ENCODE results near the gene SGTA. TPM values are rescaled to one million over a fixed set of nuclear protein-coding genes. Genes with fewer than 3 reads are reported as not detected.
"Not testable (repeated sequence)": the region's sequence is repeated elsewhere in the genome, so short reads cannot be mapped to it uniquely, and the experiment has no call there.

Gene SGTA
- polyA plus RNA-seq, 1 donor, result 52.4 TPM

DNA sequence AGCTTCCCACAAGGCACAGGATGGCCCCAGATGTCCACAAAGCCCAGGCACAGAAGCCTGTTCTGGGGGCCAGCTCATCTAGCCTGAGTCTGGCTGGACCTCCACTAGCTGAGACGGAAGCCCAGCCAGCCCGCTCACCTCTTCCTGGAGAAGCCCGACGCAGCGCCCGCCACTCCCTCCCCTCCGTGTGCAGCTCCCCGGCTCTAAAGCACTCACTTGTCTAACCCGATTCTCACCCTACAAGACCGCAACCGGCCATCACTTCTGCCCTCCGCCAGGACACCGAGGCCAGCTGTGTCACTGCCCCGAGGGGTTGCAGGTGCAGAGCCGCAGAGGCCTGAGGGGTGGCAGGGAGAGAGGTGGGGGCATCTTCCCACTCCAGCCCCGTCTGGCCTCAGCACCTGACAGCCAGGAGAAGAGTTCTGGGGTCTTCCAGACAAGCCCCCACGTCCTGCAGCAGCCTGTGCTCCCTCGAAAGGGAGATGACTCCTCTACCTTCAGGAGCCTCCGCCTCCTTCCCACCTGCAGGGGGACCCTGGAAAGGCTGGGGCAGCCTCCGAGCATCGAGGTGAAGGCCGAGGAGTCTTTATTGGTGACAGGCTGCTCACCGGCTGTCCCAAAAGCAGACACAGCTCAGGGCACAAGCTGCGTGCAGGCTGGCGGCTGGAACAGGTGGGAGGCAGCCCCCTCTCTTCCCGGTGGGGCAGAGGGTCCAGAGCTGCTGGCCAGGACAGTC lies 56.0 kb downstream of the SGTA start:
- DNase-seq, result no peak

GRCh38 chr19:2726160-2726855 lies 56.8 kb downstream of the SGTA start:
- DNase-seq, result no peak

DNA sequence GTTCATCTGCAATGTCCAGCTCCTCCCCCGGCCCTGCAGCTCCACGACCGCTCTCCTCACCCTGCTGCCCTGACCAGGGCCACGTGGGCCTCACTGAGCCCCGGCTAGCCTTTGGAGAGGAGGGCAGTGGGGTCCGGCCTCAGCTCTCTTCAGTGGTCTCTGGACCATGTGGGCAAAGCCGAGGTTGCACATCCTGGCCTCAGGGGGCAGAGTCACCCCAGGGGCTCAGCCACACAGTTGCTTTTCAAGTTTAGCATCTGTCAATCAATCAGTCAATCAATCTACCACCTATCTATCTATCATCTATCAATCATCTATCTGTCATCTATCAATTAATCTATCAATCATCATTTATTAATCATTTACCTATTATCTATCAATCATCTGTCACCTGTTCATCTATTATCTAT lies 58.9 kb downstream of the SGTA start:
- no peak for DNase-seq

DNA sequence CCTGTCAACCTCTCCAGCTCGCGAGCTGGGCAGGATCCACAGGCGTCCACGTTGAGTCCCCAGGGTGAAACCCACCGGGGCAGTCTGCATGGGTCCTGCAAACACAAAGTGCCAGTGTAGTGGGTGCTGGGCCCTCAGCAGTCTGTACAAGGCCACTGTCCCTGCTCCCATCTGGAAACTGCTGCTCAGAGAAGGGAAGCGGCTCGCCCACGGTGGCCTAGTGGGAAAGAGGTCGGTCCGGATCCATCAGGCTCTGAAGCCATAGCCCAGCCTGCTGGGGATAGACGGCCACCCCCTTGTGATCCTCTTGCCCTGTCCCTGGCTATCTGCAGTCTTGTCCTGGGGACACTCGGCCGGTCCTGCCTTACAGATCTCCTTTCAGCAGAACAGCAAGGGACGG lies 59.3 kb downstream of the SGTA start:
- no peak for DNase-seq

DNA sequence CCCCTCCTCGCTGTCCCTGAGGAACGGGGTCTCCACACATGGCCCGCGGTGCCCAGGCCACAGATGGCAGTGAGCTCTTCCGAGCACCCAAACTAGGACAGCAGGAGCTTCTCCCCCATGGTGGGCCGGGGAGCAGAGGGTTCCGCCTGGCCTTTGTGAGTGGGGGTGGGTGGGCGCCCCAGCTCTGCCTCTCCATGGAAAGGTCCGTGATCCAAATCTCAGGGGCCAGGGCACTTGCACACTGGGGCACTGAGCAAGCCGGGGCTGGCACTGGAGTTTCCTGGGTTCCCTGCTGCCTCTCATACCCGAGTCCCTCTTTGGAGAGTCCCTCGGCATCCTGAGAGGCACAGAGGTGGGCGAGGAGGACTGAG lies 59.7 kb downstream of the SGTA start:
- DNase-seq, result no peak

DNA sequence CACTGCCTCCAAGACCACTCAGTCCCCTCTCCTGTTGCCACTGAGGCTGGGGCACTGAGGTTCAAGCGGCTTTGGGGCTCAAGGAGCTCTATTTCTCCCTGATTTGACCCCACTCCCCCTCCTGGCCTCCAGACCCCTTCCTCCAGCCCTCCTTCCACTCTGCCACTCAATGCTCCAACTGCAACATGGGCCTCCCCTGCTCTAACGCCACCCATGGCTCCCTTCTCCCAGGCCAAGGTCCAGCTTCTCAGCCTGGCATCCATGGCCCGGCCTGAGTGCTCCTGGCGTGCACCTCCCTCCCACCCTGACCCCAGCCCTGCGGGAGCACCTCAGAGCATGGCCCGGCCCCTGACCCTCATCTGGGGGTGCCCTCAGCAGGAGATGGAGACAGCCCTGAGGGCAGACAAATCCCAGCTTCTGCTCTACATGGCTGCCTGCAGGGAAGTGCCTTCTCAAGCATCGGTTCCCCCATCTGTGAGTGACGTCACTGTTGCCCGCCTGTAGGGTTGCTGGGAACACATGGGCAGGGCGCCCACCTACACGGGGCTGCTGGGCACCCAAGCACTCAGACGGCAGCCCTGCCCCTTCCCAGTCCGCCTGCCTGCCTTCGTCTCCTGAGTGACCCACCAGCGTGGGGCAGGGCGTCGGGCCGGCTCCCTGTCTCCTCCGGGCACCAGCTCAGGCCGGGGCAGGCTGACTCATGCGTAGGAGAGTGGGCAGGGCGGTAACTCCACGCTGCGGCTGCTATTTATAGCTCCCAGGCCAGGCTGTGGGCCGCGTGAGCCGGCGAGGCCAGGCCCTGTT lies 60.3 kb downstream of the SGTA start:
- no peak for DNase-seq

DNA sequence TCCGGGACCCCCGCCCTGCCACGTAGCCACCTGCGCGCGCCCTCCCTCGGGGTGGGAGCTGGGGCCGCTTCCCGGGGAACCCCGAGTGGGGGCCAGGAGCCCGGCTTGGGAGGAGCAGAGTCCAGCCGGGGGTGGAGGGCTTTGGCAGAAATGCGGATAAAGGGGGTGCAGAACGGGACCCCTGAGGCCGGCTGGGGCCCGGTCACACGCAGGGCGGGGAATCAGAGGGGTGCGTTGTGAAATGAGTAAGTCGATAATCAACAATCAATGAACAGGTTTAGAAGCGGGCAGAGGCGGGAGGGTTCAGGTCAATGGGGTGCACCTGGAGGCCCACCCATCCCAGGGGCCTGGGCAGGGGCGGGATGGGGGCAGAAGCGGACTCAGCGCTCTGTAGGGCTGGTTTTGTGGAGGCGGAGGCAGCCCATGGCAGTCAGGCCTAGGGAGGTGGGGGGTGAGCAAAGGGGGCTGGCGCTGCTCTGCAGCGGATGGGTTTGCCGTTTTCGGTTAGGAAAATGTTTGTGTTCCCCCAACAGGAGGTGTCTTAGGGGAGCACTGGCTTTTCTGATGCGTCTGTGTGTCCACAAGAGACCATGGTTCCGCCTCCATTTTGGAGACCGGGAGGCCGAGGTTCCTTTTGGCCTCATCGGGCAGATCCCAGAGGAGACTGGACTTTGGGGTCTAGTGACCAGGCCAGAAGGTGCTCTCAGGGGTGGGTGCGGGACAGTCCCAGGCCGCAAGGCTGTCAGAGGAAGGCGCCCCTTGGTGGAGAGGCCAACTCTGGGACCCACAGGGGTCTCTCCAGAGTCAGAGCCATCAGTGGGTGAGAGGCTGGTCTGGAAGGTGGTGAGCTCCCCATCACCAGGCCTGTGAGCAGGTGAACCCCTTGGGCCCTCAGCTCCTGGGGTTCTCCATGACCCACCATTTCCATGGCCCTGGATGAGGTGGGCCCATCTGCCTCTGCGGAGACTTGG lies 61.2 kb downstream of the SGTA start:
- DNase-seq, result no peak

DNA sequence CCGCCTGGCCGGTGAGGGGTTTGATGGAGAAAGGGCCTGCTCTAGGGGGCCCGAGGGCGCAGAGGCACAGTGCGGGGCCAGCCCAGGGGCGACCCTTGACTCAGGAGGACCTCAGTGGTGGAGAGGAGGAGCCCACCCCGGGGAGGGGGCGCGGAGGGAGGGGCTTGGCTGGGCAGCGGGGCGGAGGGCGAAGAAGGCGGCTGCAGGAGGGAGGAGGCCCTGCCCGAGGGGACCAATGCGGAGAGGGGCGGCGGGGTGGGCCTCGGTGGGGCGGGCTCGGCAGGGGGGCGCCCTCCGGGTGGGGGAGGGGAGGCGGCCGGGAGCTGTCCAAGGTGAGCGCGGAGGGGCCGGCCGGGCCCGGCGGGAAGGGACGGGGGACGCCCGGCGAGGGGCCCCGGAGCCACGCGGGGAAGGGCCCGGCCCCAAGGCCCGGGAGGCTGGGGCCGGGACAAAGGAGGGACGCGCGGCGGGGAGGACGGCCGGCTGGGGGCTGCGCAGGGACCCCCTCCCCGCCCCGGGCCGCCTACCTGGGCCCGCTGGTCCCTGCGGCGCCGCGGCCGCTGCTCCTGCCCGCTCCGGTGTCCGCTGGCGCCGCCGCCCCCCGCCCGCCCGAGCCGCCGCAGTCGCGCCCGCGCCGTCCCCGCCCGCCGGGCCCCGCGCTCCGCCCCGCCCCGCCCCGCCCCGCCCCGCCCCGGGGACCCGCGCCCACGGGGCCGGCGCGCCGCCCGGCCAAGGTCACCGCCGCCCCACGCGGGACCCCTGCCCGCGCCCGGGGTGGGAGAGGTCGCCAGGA lies 62.1 kb downstream of the SGTA start, which contains the start of gene DIRAS1:
Gene DIRAS1 (minus strand): TSS at position 596 of the 793 bp plus-strand sequence. CDS start 3,566 bp downstream, outside the sequence.
- no peak for DNase-seq

DNA sequence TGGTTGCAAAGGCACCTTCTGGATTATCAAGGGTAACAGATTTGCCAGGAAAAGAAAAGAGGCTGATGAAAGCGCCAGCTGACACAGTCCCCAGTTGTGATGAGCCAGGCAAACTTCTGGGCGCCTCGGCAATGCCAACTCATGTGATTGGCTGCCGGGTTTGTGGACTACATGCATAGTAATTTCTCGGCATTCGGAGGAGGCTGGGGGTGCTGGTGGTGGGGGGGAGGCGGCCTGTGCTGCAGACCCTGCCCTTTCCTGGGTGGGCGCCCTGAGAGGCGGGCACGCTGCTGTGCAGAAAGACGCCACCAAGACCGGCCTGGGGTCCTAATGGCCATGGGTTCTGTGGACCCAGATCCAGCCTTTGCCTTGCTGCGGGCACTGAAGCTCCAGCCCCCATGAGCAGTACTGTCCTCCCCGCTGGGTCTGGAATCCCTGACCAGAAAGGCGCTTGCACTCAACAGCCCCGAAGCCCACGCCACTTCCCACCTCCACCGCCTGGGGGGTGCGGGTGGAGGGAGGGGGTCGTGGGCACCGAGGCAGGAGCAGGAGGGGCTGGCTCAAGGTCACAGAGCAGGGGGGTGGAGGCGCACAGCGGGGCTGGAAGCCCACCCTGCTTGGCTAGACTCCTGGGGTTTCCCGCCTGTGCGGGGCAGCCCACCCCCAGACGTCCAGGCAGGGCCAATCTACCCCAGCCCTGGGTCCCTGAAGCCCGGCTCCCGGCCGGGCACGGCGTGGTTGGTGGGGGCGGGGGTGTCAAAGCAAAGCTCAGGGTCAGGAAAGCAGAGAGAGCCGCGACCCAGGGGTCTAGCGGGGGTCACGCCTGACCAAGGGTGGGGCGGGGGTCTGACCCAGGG lies 62.9 kb downstream of the SGTA start:
- no peak for DNase-seq

- no peak for DNase-seq
These were observed 63.8 kb downstream of the SGTA start for GRCh38 chr19:2719232-2719735.

GRCh38 chr19:2717638-2718541 lies 65.2 kb downstream of the SGTA start:
- no peak for DNase-seq

DNA sequence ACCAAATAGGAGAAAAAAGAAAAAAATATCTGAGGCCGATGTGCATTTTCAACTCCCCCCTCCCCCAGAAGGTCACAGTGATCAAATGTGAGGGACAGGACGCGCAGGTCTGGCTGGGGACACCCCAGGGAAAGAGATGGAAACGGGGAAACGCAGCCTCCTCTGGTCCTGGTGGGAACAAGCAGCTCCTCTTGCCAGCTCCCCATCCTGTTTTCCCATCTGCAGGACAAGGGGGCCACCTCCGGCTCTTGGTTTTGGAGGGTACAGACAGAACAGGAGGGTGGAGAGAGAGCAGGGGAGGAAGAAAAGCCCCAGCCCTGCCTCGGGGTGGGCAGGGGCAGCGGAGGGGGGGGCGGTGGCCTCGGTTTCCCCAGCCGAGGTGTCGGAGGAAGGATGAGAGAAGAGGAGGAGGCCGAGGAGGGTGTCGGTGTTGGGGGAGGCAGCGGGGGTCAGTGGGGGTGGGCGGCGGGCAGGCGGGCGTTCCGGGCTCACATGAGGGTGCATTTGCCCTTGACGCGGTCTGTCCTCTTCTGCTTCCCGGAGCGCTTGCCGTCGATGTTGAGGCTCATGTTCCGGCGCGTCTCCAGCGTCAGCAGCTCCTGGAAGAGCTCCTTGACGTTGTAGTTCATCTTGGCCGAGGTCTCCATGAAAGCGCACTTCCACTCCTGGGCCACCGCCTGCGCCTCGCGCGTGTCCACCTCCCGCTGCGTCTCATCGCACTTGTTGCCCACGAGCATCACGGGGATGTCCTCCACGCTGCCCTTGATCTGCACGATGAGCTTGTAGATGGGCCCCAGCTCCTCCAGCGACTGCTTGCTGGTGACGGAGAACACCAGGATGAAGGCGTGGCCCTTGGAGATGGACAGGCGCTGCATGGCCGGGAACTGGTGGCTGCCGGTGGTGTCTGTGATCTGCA lies 66.1 kb downstream of the SGTA start:
- DNase-seq, result no peak

- no peak for DNase-seq
These were observed 66.8 kb downstream of the SGTA start for GRCh38 chr19:2716275-2716650.

GRCh38 chr19:2715470-2716274 lies 67.4 kb downstream of the SGTA start:
- no peak for DNase-seq

- no peak for DNase-seq
These were observed 68.4 kb downstream of the SGTA start for GRCh38 chr19:2714531-2715269.

GRCh38 chr19:2714102-2714501 lies 69.0 kb downstream of the SGTA start:
- DNase-seq, result not testable (repeated sequence)
